SH-SY5Y (cell line): Measurements from ENCODE around the gene PFKP.

Experiments used
- GATA2 ChIP-seq: IDR thresholded peaks from 2 replicates; pipeline ENCODE4 v1.6.1; 2011; ENCODE audit warnings: mild to moderate bottlenecking, low read depth, low read length
- GATA3 ChIP-seq: IDR thresholded peaks from 2 replicates; pipeline ENCODE4 v1.6.1; 2011; ENCODE audit warnings: low read depth, mild to moderate bottlenecking, low read length, moderate library complexity

DNA sequence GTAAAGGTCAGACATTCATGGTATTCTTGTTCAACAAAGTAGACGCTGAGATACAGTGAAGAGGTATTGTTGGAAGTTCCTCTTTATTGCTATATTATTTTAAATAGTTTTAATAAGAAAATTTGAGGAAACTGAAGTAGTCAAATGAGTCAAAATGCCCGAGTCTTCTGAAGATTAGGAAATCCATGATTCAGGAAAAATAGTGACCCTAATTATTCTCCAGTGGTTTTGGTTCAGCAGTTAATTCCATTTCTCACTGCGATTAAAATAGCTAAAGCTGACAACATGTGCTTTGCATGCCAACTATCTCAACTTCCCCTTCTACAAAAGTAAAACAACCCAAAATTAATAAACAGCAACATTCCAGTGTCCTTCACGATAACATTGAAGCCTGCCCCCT, 32.7 kb upstream of the PFKP start:
- TF ChIP-seq GATA2 (no peak), GATA3 (no peak)
